Esophagus squamous epithelium (tissue), 4 donors: ENCODE results near the gene CCNY.

Source experiments
- CTCF ChIP-seq, 6 experiments: fragments of 450-650 bp in 4 of 6; fragments of 200-600 bp in 2 of 6; sonication (generic) in 2 of 6; IDR thresholded peaks; one replicate each; pipeline ENCODE4 v1.5.1; 2016 to 2019; ENCODE audit warnings: antibody characterized with exemption in 6 of 6, mild to moderate bottlenecking in 4 of 6, moderate library complexity in 4 of 6
- POLR2A ChIP-seq, 4 donors: fragments of 450-650 bp; IDR thresholded peaks; one replicate each; pipeline ENCODE4 v1.6.1; 2017; ENCODE audit warnings: antibody characterized with exemption in 4 of 4, mild to moderate bottlenecking in 4 of 4, moderate library complexity in 3 of 4

- TF ChIP-seq POLR2A (IDR thresholded peaks at IDR 0.05): no peak
- no peak for TF ChIP-seq CTCF (IDR thresholded peaks at IDR 0.05)
Measured at GRCh38 chr10:35340975-35341374, 4.7 kb downstream of the CCNY start.
